Stomach (tissue), 9 donors: ENCODE measurements around the gene GRAMD2B. TPM values are rescaled to one million over a fixed set of nuclear protein-coding genes. Genes with fewer than 3 reads are reported as not detected.

Experiments used
- DNase-seq, 2 donors: peaks; one replicate each; pipeline versions ENCODE4 v3.0.0 to v3.0.0-alpha.2; 2013 to 2019
- H3K27ac ChIP-seq, 5 donors: fragments of 200-600 bp in 4 of 5; sonication (generic) in 4 of 5; one replicate each; pipeline ENCODE4 v1.5.1; 2013 to 2019; ENCODE audit warnings: mild to moderate bottlenecking in 1 of 5, moderate library complexity in 1 of 5
- H3K27me3 ChIP-seq, 3 donors: fragments of 200-600 bp; sonication (generic); one replicate each; pipeline ENCODE4 v1.5.1; 2017 to 2019; ENCODE audit warnings: mixed run types in 1 of 3
- H3K36me3 ChIP-seq, 4 donors: fragments of 200-600 bp; sonication (generic); 1 replicate in 3 of 4; 2 replicates in 1 of 4; pipeline ENCODE4 v1.5.1; 2016 to 2019
- H3K4me1 ChIP-seq, 4 donors: fragments of 200-600 bp; sonication (generic); one replicate each; pipeline ENCODE4 v1.5.1; 2016 to 2019
- H3K4me3 ChIP-seq, 4 donors: fragments of 200-600 bp; sonication (generic) in 3 of 4; one replicate each; pipeline ENCODE4 v1.5.1; 2016 to 2019; ENCODE audit warnings: mild to moderate bottlenecking in 1 of 4
- H3K9me3 ChIP-seq, 4 donors: fragments of 200-600 bp; sonication (generic); one replicate each; pipeline ENCODE4 v1.5.1; 2016 to 2019
- CTCF ChIP-seq, 7 experiments: fragments of 450-650 bp in 4 of 7; fragments of 200-600 bp in 3 of 7; sonication (generic) in 3 of 7; IDR thresholded peaks; one replicate each; pipeline ENCODE4 v1.5.1; 2016 to 2019; ENCODE audit warnings: antibody characterized with exemption in 7 of 7, control low read depth in 2 of 7, mild to moderate bottlenecking in 1 of 7
- EP300 ChIP-seq: sonication (generic); formaldehyde crosslinking; IDR thresholded peaks from one replicate; pipeline ENCODE4 v1.6.1; 2017; ENCODE audit warnings: antibody characterized with exemption
- POLR2A ChIP-seq, 4 donors: fragments of 450-650 bp; IDR thresholded peaks; one replicate each; pipeline ENCODE4 v1.6.1; 2016; ENCODE audit warnings: antibody characterized with exemption in 4 of 4, control low read depth in 2 of 4, mild to moderate bottlenecking in 1 of 4, moderate library complexity in 1 of 4
- POLR2AphosphoS5 ChIP-seq, 3 donors: sonication (generic); formaldehyde crosslinking; IDR thresholded peaks; one replicate each; pipeline ENCODE4 v1.6.1; 2016; ENCODE audit warnings: antibody characterized with exemption in 3 of 3
- WGBS, 5 donors: extraction: QIAGEN DNeasy Blood & Tissue Kit in 3 of 5; methylation state at CpG; one replicate each; pipeline versions ENCODE4 v1.1.5 to v1.1.7; 2013 to 2018; 5-methylcytosine and 5-hydroxymethylcytosine counted together
- intact Hi-C: fragments of 100-400 bp; cut with DNase I; formaldehyde crosslinking; loops from one replicate; pipeline ENCODE4 v1.15.1; 2023; ENCODE audit warnings: low total_unique reads
- polyA plus RNA-seq, 3 donors: library from polyadenylated mRNA; stranded (reverse); fragments of 200-250 nt; gene quantifications; one replicate each; pipeline ENCODE4 v1.2.3, GENCODE V29; 2013
- total RNA-seq, 5 donors: library from RNA; depleted of rRNA; stranded (reverse); fragments of >200 nt; gene quantifications; one replicate each; pipeline versions ENCODE4 v1.1.0 to v1.2.3, GENCODE V29; 2014 to 2016
- donor health status: healthy with polysubstance abuse.
- donor health status: Bipolar disorder and iron deficiency.
- donor health status: healthy.

GRAMD2B gene
- total and polyA plus RNA-seq, 8 donors, result 5.7 to 69.6 (median 23.7) TPM

- peak in 1 of 2 donors; percentile 27 for DNase-seq
- Histone ChIP-seq H3K9me3 (no peaks in the 10 kb centered on the region), H3K27me3 (no peaks in the 10 kb centered on the region), H3K36me3 (peaks cover 0 to 20% (median 4%) of the 10 kb centered on the region in 4 donors), H3K4me3 (no peak overlapping the region), H3K27ac (peak overlapping the region in 4 of 5 donors; percentile 59 to 76 (median 70)), H3K4me1 (peaks cover 0 to 39% (median 6%) of the 10 kb centered on the region in 4 donors)
- 70 to 83% (median 76%) methylated on average over 5 of the region's 5 CpGs for WGBS, 5 donors
- intact Hi-C loops, result no loop called here
- no peak for TF ChIP-seq CTCF (IDR thresholded peaks at IDR 0.05)
- TF ChIP-seq POLR2A (IDR thresholded peaks at IDR 0.05), result no peak
- no peak for TF ChIP-seq EP300
- no peak for TF ChIP-seq POLR2AphosphoS5 (IDR thresholded peaks at IDR 0.05)
Measured at GRCh38 chr5:126450346-126450745, 27.1 kb downstream of the GRAMD2B start.

- H3K27me3 ChIP-seq, result no peaks in the 10 kb centered on the region
- H3K4me1 ChIP-seq, result peaks cover 0 to 39% (median 6%) of the 10 kb centered on the region in 4 donors
- WGBS, 5 donors, result 75 to 86% (median 76%) methylated on average over 5 of the region's 5 CpGs
- DNase-seq, result no peak
- peak overlapping the region in 1 of 5 donors; percentile 64 for H3K27ac ChIP-seq
- H3K4me3 ChIP-seq, result no peak overlapping the region
- H3K9me3 ChIP-seq, result no peaks in the 10 kb centered on the region
- TF ChIP-seq POLR2AphosphoS5 (IDR thresholded peaks at IDR 0.05) (no peak), CTCF (IDR thresholded peaks at IDR 0.05) (no peak), EP300 (no peak)
- peaks cover 0 to 15% (median 2%) of the 10 kb centered on the region in 4 donors for H3K36me3 ChIP-seq
- intact Hi-C loops, result no loop called here
Measured at GRCh38 chr5:126450907-126451306, 27.7 kb downstream of the GRAMD2B start.

- Histone ChIP-seq H3K27me3 (no peaks in the 10 kb centered on the region), H3K27ac (no peak overlapping the region), H3K36me3 (peaks cover 0 to 9% (median 2%) of the 10 kb centered on the region in 4 donors), H3K9me3 (no peaks in the 10 kb centered on the region), H3K4me1 (peaks cover 0 to 32% (median 9%) of the 10 kb centered on the region in 4 donors), H3K4me3 (no peak overlapping the region)
- TF ChIP-seq POLR2AphosphoS5 (IDR thresholded peaks at IDR 0.05) (no peak), CTCF (IDR thresholded peaks at IDR 0.05) (no peak), EP300 (no peak), POLR2A (IDR thresholded peaks at IDR 0.05) (no peak)
- no peak for DNase-seq
- intact Hi-C loops, result no loop called here
- WGBS, 5 donors, result 90 to 100% (median 93%) methylated on average over 1 of the region's 1 CpG
Measured at GRCh38 chr5:126452477-126452876, 29.3 kb downstream of the GRAMD2B start.

- Histone ChIP-seq H3K9me3 (no peaks in the 10 kb centered on the region), H3K4me3 (no peak overlapping the region), H3K27ac (no peak overlapping the region), H3K27me3 (no peaks in the 10 kb centered on the region), H3K4me1 (peaks cover 0 to 30% (median 9%) of the 10 kb centered on the region in 4 donors), H3K36me3 (peaks cover 0 to 9% (median 2%) of the 10 kb centered on the region in 4 donors)
- intact Hi-C loops, result no loop called here
- TF ChIP-seq POLR2A (IDR thresholded peaks at IDR 0.05) (no peak), EP300 (no peak), POLR2AphosphoS5 (IDR thresholded peaks at IDR 0.05) (no peak)
- peak in 1 of 2 donors; percentile 45 for DNase-seq
- 78 to 81% (median 79%) methylated on average over 7 of the region's 7 CpGs for WGBS, 5 donors
Measured at GRCh38 chr5:126454081-126454480, 30.9 kb downstream of the GRAMD2B start.

GRCh38 chr5:126454535-126454934 is 31.3 kb downstream of the GRAMD2B start:
- 96 to 100% (median 100%) methylated on average over 1 of the region's 1 CpG for WGBS, 5 donors
- H3K9me3 ChIP-seq, result no peaks in the 10 kb centered on the region

More at GRCh38 chr5:126454535-126454934, 31.3 kb downstream of the GRAMD2B start:
- H3K4me1 ChIP-seq, result peaks cover 0 to 26% (median 7%) of the 10 kb centered on the region in 4 donors
- H3K27me3 ChIP-seq, result no peaks in the 10 kb centered on the region
- intact Hi-C loops, result no loop called here
- TF ChIP-seq EP300 (no peak), POLR2A (IDR thresholded peaks at IDR 0.05) (no peak), POLR2AphosphoS5 (IDR thresholded peaks at IDR 0.05) (no peak), CTCF (IDR thresholded peaks at IDR 0.05) (no peak)
- H3K27ac ChIP-seq, result no peak overlapping the region
- H3K4me3 ChIP-seq, result no peak overlapping the region
- DNase-seq, result no peak
- H3K36me3 ChIP-seq, result peaks cover 0 to 9% (median 2%) of the 10 kb centered on the region in 4 donors
